ENCODE results near the gene UBXN10.

UBXN10 gene

GRCh38 chr1:20189664-20190063 lies 3.8 kb downstream of the UBXN10 start:
- Histone ChIP-seq H3K27me3 (ENCODE audit: control insufficient read depth, insufficient read depth, low read length) (no peaks in the 10 kb centered on the region), H3K9ac (no peak overlapping the region), H3K36me3 (ENCODE audit: control insufficient read depth, insufficient read depth, low read length) (no peaks in the 10 kb centered on the region), H3K9me3 (ENCODE audit: control insufficient read depth, low read length) (no peaks in the 10 kb centered on the region), H3K4me1 (peaks cover 6% of the 10 kb centered on the region), H2AFZ (no peak overlapping the region), H3K4me3 (ENCODE audit: low read depth, low read length) (no peak overlapping the region), H3K4me2 (ENCODE audit: low read length) (no peak overlapping the region), H3K79me2 (no peaks in the 10 kb centered on the region), H3K27ac (no peak overlapping the region)
- no peak for TF ChIP-seq CTCF (IDR thresholded peaks at IDR 0.05)

- Histone ChIP-seq H2AFZ (no peak overlapping the region), H3K4me1 (peaks cover 6% of the 10 kb centered on the region)
Measured at GRCh38 chr1:20190256-20191160, 4.6 kb downstream of the UBXN10 start.

GRCh38 chr1:20191266-20191825 lies 5.5 kb downstream of the UBXN10 start:
- peaks cover 6% of the 10 kb centered on the region for H3K4me1 ChIP-seq
- no peaks in the 10 kb centered on the region for H3K79me2 ChIP-seq
- no peak overlapping the region for H2AFZ ChIP-seq
- no peak for TF ChIP-seq CTCF (IDR thresholded peaks at IDR 0.05)
- no peak overlapping the region for H3K9ac ChIP-seq
- no peaks in the 10 kb centered on the region for H3K36me3 ChIP-seq (ENCODE audit: control insufficient read depth, insufficient read depth, low read length)
- no peak overlapping the region for H3K4me2 ChIP-seq (ENCODE audit: low read length)
- H3K27ac ChIP-seq, result no peak overlapping the region
- H3K27me3 ChIP-seq (ENCODE audit: control insufficient read depth, insufficient read depth, low read length), result no peaks in the 10 kb centered on the region
- no peaks in the 10 kb centered on the region for H3K9me3 ChIP-seq (ENCODE audit: control insufficient read depth, low read length)
- no peak overlapping the region for H3K4me3 ChIP-seq (ENCODE audit: low read depth, low read length)

More at GRCh38 chr1:20190256-20191160, 4.6 kb downstream of the UBXN10 start:
- no peaks in the 10 kb centered on the region for H3K27me3 ChIP-seq (ENCODE audit: control insufficient read depth, insufficient read depth, low read length)
- no peak overlapping the region for H3K4me3 ChIP-seq (ENCODE audit: low read depth, low read length)
- H3K79me2 ChIP-seq, result no peaks in the 10 kb centered on the region
- H3K27ac ChIP-seq, result no peak overlapping the region
- H3K36me3 ChIP-seq (ENCODE audit: control insufficient read depth, insufficient read depth, low read length), result no peaks in the 10 kb centered on the region
- H3K9me3 ChIP-seq (ENCODE audit: control insufficient read depth, low read length), result no peaks in the 10 kb centered on the region
- no peak for TF ChIP-seq CTCF (IDR thresholded peaks at IDR 0.05)
- no peak overlapping the region for H3K9ac ChIP-seq
- no peak overlapping the region for H3K4me2 ChIP-seq (ENCODE audit: low read length)

- H3K79me2 ChIP-seq, result no peaks in the 10 kb centered on the region
- H3K4me3 ChIP-seq (ENCODE audit: low read depth, low read length), result no peak overlapping the region
- H3K9me3 ChIP-seq (ENCODE audit: control insufficient read depth, low read length), result no peaks in the 10 kb centered on the region
- H3K4me1 ChIP-seq, result peaks cover 3% of the 10 kb centered on the region
- no peak overlapping the region for H2AFZ ChIP-seq
- no peaks in the 10 kb centered on the region for H3K36me3 ChIP-seq (ENCODE audit: control insufficient read depth, insufficient read depth, low read length)
- no peak overlapping the region for H3K9ac ChIP-seq
- no peak overlapping the region for H3K27ac ChIP-seq
- no peak overlapping the region for H3K4me2 ChIP-seq (ENCODE audit: low read length)
- no peak for TF ChIP-seq CTCF (IDR thresholded peaks at IDR 0.05)
- H3K27me3 ChIP-seq (ENCODE audit: control insufficient read depth, insufficient read depth, low read length), result no peaks in the 10 kb centered on the region
Measured at GRCh38 chr1:20192364-20192763, 6.5 kb downstream of the UBXN10 start.
